HG03060 (cell line): ENCODE measurements around the gene HP.
"Not testable (repeated sequence)": the region's sequence is repeated elsewhere in the genome, so short reads cannot be mapped to it uniquely, and the experiment has no call there.

Experiments used
- ATAC-seq: cut with Tn5 transposase; IDR thresholded peaks from one replicate; pipeline ENCODE4 v1.9.1; 2021; ENCODE audit warnings: low read depth, moderate number of reproducible peaks; ENCODE audit not compliant: unreplicated experiment

Gene HP

GRCh38 chr16:72054254-72054847, at the start of gene HP:
Gene HP (plus strand): TSS chr16:72054505. CDS start chr16:72054653, 148 bp downstream.
- ATAC-seq = not testable (repeated sequence)

- not testable (repeated sequence) for ATAC-seq
Observed at GRCh38 chr16:72008065-72008423, 46.3 kb upstream of the HP start.

GRCh38 chr16:72008424-72009216, 45.7 kb upstream of the HP start, which contains the start of gene DHODH:
Gene DHODH (plus strand): TSS chr16:72008744. CDS start chr16:72008765, 21 bp downstream.
- peak; percentile 95 for ATAC-seq

- ATAC-seq = no peak
Observed at GRCh38 chr16:72009779-72010178, 44.5 kb upstream of the HP start.

GRCh38 chr16:72012607-72013006, 41.7 kb upstream of the HP start:
- no peak for ATAC-seq

GRCh38 chr16:72013389-72013788, 40.9 kb upstream of the HP start:
- no peak for ATAC-seq

GRCh38 chr16:72013888-72014581, 40.3 kb upstream of the HP start:
- no peak for ATAC-seq

GRCh38 chr16:72014675-72015074, 39.6 kb upstream of the HP start:
- ATAC-seq = no peak

- no peak for ATAC-seq
Observed at GRCh38 chr16:72015124-72015523, 39.2 kb upstream of the HP start.

GRCh38 chr16:72018470-72018869, 35.8 kb upstream of the HP start:
- ATAC-seq = no peak

- no peak for ATAC-seq
Observed at GRCh38 chr16:72021043-72021442, 33.3 kb upstream of the HP start.

GRCh38 chr16:72022127-72022526, 32.2 kb upstream of the HP start:
- ATAC-seq = no peak

GRCh38 chr16:72023962-72024361, 30.3 kb upstream of the HP start:
- ATAC-seq = no peak

- ATAC-seq = no peak
Observed at GRCh38 chr16:72024862-72025382, 29.4 kb upstream of the HP start.

GRCh38 chr16:72025404-72026114, 28.7 kb upstream of the HP start:
- no peak for ATAC-seq

- no peak for ATAC-seq
Observed at GRCh38 chr16:72027669-72028378, 26.5 kb upstream of the HP start.

- ATAC-seq = no peak
Observed at GRCh38 chr16:72029567-72030271, 24.6 kb upstream of the HP start.

- no peak for ATAC-seq
Observed at GRCh38 chr16:72033437-72033836, 20.9 kb upstream of the HP start.

- ATAC-seq = no peak
Observed at GRCh38 chr16:72036098-72036497, 18.2 kb upstream of the HP start.
